NCI-H774 (cell line): Measurements from ENCODE around the gene PRSS23.

Source experiments
- DNase-seq: peaks from one replicate; lab custom pipeline; 2025; lab: John Stamatoyannopoulos, UW

PRSS23 gene

GRCh38 chr11:86790867-86791849, 9.2 kb upstream of the PRSS23 start:
- no peak for DNase-seq

GRCh38 chr11:86792150-86792549, 8.2 kb upstream of the PRSS23 start:
- DNase-seq, result no peak

- no peak for DNase-seq
Measured at GRCh38 chr11:86793307-86793706, 7.0 kb upstream of the PRSS23 start.

- no peak for DNase-seq
Measured at GRCh38 chr11:86795511-86795910, 4.8 kb upstream of the PRSS23 start.

- DNase-seq, result no peak
Measured at GRCh38 chr11:86795949-86796348, 4.4 kb upstream of the PRSS23 start.

- DNase-seq, result no peak
Measured at GRCh38 chr11:86797133-86797532, 3.2 kb upstream of the PRSS23 start.

GRCh38 chr11:86798988-86799387, 1.4 kb upstream of the PRSS23 start:
- no peak for DNase-seq

GRCh38 chr11:86799680-86800075, 664 bp upstream of the PRSS23 start:
- DNase-seq, result no peak

GRCh38 chr11:86800960-86801272, 574 bp downstream of the PRSS23 start:
- no peak for DNase-seq

- DNase-seq, result no peak
Measured at GRCh38 chr11:86801364-86801763, 1.0 kb downstream of the PRSS23 start.

GRCh38 chr11:86802146-86802545, 1.8 kb downstream of the PRSS23 start:
- no peak for DNase-seq

GRCh38 chr11:86802601-86803051, 2.3 kb downstream of the PRSS23 start:
- no peak for DNase-seq

GRCh38 chr11:86803136-86804045, 3.0 kb downstream of the PRSS23 start:
- DNase-seq, result no peak

GRCh38 chr11:86804951-86805350, 4.6 kb downstream of the PRSS23 start:
- DNase-seq, result no peak

GRCh38 chr11:86805873-86806310, 5.5 kb downstream of the PRSS23 start:
- DNase-seq, result no peak

GRCh38 chr11:86806903-86807302, 6.6 kb downstream of the PRSS23 start:
- no peak for DNase-seq

GRCh38 chr11:86807360-86807759, 7.0 kb downstream of the PRSS23 start:
- DNase-seq, result no peak

- DNase-seq, result no peak
Measured at GRCh38 chr11:86809561-86809960, 9.2 kb downstream of the PRSS23 start.

GRCh38 chr11:86810288-86810687, 9.9 kb downstream of the PRSS23 start:
- DNase-seq, result no peak

GRCh38 chr11:86811637-86812321, 11.4 kb downstream of the PRSS23 start:
- DNase-seq, result no peak

- no peak for DNase-seq
Measured at GRCh38 chr11:86812322-86812670, 12.0 kb downstream of the PRSS23 start.

GRCh38 chr11:86812981-86813380, 12.6 kb downstream of the PRSS23 start:
- DNase-seq, result no peak
